DOHH2 (cell line): ENCODE data around the gene CACNA2D3.

Experiments used
- H3F3A ChIP-seq: fragments of 200-600 bp; sonication (generic), shearing (Covaris generic); 2 replicates; pipeline ENCODE4 v1.6.0; 2016; ENCODE audit warnings: antibody characterized with exemption, mild to moderate bottlenecking; ENCODE audit not compliant: control insufficient read depth, insufficient read depth
- H3K27ac ChIP-seq: fragments of 200-600 bp; sonication (generic); 2 replicates; pipeline ENCODE4 v1.5.1; 2014; ENCODE audit warnings: low read depth, mild to moderate bottlenecking, low read length, moderate library complexity
- H3K27me3 ChIP-seq: fragments of 200-600 bp; sonication (generic); 2 replicates; pipeline ENCODE4 v1.6.1; 2014; ENCODE audit warnings: mild to moderate bottlenecking, low read length, mixed read lengths; ENCODE audit not compliant: control insufficient read depth
- H3K36me3 ChIP-seq: fragments of 200-600 bp; sonication (generic); 2 replicates; pipeline ENCODE4 v1.6.1; 2014; ENCODE audit warnings: mild to moderate bottlenecking, low read length, moderate library complexity, mixed read lengths; ENCODE audit not compliant: control insufficient read depth
- H3K4me1 ChIP-seq: fragments of 200-600 bp; sonication (generic); 2 replicates; pipeline ENCODE4 v1.6.1; 2014; ENCODE audit warnings: mild to moderate bottlenecking, low read length, mixed read lengths; ENCODE audit not compliant: control insufficient read depth
- H3K4me2 ChIP-seq: fragments of 200-600 bp; sonication (generic); 2 replicates; pipeline ENCODE4 v1.6.0; 2014; ENCODE audit warnings: mild to moderate bottlenecking, low read length, moderate library complexity
- H3K4me3 ChIP-seq: fragments of 200-600 bp; sonication (generic); 2 replicates; pipeline ENCODE4 v1.5.1; 2014; ENCODE audit warnings: mild to moderate bottlenecking, low read length, mixed read lengths
- H3K79me2 ChIP-seq: fragments of 200-600 bp; sonication (generic); 2 replicates; pipeline ENCODE4 v1.6.1; 2014; ENCODE audit warnings: mild to moderate bottlenecking, low read length, mixed read lengths; ENCODE audit not compliant: control insufficient read depth
- H3K9me2 ChIP-seq: fragments of 200-600 bp; sonication (generic); replicated peaks from 2 replicates; pipeline ENCODE4 v1.6.1; 2014; ENCODE audit warnings: mild to moderate bottlenecking, low read length, mixed read lengths; ENCODE audit not compliant: control insufficient read depth
- H3K9me3 ChIP-seq: fragments of 200-600 bp; sonication (generic); 2 replicates; pipeline ENCODE4 v1.6.1; 2014; ENCODE audit warnings: antibody characterized with exemption, low read length, mixed read lengths; ENCODE audit not compliant: control insufficient read depth, insufficient read depth
- H4K20me1 ChIP-seq: fragments of 200-600 bp; sonication (generic); 2 replicates; pipeline ENCODE4 v1.6.0; 2014; ENCODE audit warnings: low read depth, mild to moderate bottlenecking, antibody characterized with exemption, low read length, moderate library complexity; ENCODE audit not compliant: control insufficient read depth, insufficient read depth
- EZH2phosphoT487 ChIP-seq: fragments of 200-600 bp; sonication (generic); IDR thresholded peaks from 2 replicates; pipeline ENCODE4 v1.6.1; 2017; ENCODE audit warnings: borderline replicate concordance, mild to moderate bottlenecking, antibody characterized with exemption, low read length, moderate library complexity, mixed read lengths
- TF ChIP-seq, protein P1 (sequence below): fragments of 200-600 bp; sonication (generic); IDR thresholded peaks from one replicate; pipeline ENCODE4 v1.5.1; 2014; ENCODE audit warnings: antibody characterized with exemption, mild to moderate bottlenecking, low read depth, low read length; ENCODE audit not compliant: poor library complexity, severe bottlenecking

CACNA2D3 gene

DNA sequence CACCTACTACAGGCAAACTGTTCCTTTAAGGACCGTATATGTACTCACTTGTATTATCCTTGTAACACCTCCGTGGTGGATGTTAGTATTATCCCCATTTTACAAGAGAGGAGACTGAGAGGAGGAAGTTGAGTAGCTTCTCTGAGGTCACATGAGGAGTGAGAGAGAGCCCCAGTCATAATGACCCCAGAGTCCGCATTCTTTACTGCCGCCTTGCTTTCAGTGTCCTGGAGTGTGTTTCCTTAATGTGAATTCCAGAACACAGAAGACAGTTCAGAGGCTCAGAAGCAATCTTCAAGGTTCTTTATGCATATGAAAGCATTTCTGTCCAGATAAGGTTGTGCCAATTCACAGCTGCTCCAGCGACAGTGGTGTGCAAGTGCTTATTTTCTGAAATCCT is 199.2 kb downstream of the CACNA2D3 start:
- TF ChIP-seq, protein P1, sequence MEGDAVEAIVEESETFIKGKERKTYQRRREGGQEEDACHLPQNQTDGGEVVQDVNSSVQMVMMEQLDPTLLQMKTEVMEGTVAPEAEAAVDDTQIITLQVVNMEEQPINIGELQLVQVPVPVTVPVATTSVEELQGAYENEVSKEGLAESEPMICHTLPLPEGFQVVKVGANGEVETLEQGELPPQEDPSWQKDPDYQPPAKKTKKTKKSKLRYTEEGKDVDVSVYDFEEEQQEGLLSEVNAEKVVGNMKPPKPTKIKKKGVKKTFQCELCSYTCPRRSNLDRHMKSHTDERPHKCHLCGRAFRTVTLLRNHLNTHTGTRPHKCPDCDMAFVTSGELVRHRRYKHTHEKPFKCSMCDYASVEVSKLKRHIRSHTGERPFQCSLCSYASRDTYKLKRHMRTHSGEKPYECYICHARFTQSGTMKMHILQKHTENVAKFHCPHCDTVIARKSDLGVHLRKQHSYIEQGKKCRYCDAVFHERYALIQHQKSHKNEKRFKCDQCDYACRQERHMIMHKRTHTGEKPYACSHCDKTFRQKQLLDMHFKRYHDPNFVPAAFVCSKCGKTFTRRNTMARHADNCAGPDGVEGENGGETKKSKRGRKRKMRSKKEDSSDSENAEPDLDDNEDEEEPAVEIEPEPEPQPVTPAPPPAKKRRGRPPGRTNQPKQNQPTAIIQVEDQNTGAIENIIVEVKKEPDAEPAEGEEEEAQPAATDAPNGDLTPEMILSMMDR, result no peak
- no peak for TF ChIP-seq EZH2phosphoT487
- Histone ChIP-seq H4K20me1 (no peaks in the 10 kb centered on the region), H3K27me3 (no peaks in the 10 kb centered on the region), H3K4me1 (no peaks in the 10 kb centered on the region), H3F3A (no peaks in the 10 kb centered on the region), H3K9me2 (no peaks in the 10 kb centered on the region), H3K4me3 (no peak overlapping the region), H3K36me3 (no peaks in the 10 kb centered on the region), H3K79me2 (no peaks in the 10 kb centered on the region), H3K27ac (no peak overlapping the region), H3K4me2 (no peak overlapping the region), H3K9me3 (no peaks in the 10 kb centered on the region)

DNA sequence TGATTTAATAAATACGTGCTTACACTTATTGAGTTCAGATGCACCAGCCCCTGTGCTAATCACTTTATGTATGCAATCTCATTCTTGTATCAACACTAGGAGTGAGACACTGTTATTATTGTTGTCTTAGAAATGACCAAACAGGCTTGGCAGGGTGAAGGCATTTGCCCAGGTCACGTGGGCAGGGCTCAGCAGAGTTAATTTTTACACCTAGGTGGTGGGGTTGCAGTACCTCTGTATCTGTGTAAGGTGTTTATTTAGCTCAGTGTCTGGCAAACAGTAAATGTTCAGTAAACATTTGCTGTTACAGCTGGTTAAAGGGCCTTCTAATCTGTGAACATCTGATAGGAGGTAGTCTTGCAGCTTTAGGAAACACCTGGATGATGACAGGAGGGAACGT is 200.0 kb downstream of the CACNA2D3 start:
- no peak overlapping the region for H3K27ac ChIP-seq
- no peak overlapping the region for H3K4me3 ChIP-seq
- no peaks in the 10 kb centered on the region for H3K4me1 ChIP-seq
- no peaks in the 10 kb centered on the region for H3K79me2 ChIP-seq
- TF ChIP-seq, protein P1, result no peak
- TF ChIP-seq EZH2phosphoT487, result no peak
- no peak overlapping the region for H3K4me2 ChIP-seq
- H3K9me3 ChIP-seq, result no peaks in the 10 kb centered on the region
- H4K20me1 ChIP-seq, result no peaks in the 10 kb centered on the region
- no peaks in the 10 kb centered on the region for H3F3A ChIP-seq
- H3K9me2 ChIP-seq, result no peaks in the 10 kb centered on the region
- no peaks in the 10 kb centered on the region for H3K36me3 ChIP-seq
- no peaks in the 10 kb centered on the region for H3K27me3 ChIP-seq

DNA sequence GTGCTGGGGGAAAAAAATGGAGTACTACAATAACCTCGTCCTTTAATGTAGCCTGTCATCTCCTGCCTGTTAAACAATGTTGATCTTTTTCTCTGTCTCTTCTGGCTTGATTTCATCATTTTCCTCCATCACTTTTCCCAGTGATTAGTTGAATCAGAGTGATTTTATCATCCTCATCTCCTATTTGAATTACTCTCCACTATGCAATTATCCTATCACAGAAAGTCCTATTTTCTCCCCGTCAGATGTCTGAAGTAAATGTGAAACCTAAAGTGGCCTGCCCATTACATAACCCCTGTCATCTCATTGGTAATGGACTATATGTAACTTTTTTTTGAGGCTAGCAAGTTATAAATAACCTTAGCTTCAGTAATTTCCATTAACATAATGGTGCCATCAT is 201.8 kb downstream of the CACNA2D3 start:
- no peak overlapping the region for H3K4me3 ChIP-seq
- H3K36me3 ChIP-seq, result no peaks in the 10 kb centered on the region
- no peaks in the 10 kb centered on the region for H4K20me1 ChIP-seq

More for the DNA sequence above, 201.8 kb downstream of the CACNA2D3 start:
- Histone ChIP-seq H3K9me3 (no peaks in the 10 kb centered on the region), H3K9me2 (no peaks in the 10 kb centered on the region), H3K27ac (no peak overlapping the region), H3F3A (no peaks in the 10 kb centered on the region), H3K79me2 (no peaks in the 10 kb centered on the region), H3K4me1 (no peaks in the 10 kb centered on the region), H3K27me3 (no peaks in the 10 kb centered on the region), H3K4me2 (no peak overlapping the region)
- TF ChIP-seq EZH2phosphoT487, result no peak
- TF ChIP-seq, protein P1, result no peak
